AG10803 (cell line): ENCODE data around the gene PHACTR4.

Source experiments
- DNase-seq: peaks from one replicate; pipeline ENCODE4 v3.0.0; 2010; ENCODE audit warnings: low read depth
- H3K4me3 ChIP-seq: 2 replicates; pipeline ENCODE4 v1.5.1; 2011; ENCODE audit warnings: mild to moderate bottlenecking, low read length, control low read depth
- CTCF ChIP-seq: conservative IDR thresholded peaks from 2 replicates; pipeline ENCODE4 v1.5.1; 2011; ENCODE audit warnings: mild to moderate bottlenecking, low read length, control low read depth, inconsistent platforms

The PHACTR4 gene

GRCh38 chr1:28503117-28503516 is 133.6 kb downstream of the PHACTR4 start:
- H3K4me3 ChIP-seq: no peak overlapping the region
- no peak for DNase-seq
- TF ChIP-seq CTCF: no peak

- H3K4me3 ChIP-seq: peak within 1 kb of the TSS; percentile 95
- no peak for TF ChIP-seq CTCF
- DNase-seq: peak; percentile 99
Measured at GRCh38 chr1:28505406-28506187, 136.1 kb downstream of the PHACTR4 start, which contains the start of gene RCC1. Gene RCC1, plus strand, starts transcription at chr1:28506043. Its CDS starts 23,824 bp downstream, at chr1:28529867.

GRCh38 chr1:28506907-28507246 is 137.3 kb downstream of the PHACTR4 start:
- no peak for TF ChIP-seq CTCF
- H3K4me3 ChIP-seq: peak overlapping the region; percentile 95
- DNase-seq: no peak

GRCh38 chr1:28507247-28507645 is 137.7 kb downstream of the PHACTR4 start:
- no peak for DNase-seq
- no peak for TF ChIP-seq CTCF

GRCh38 chr1:28507646-28508434 is 138.3 kb downstream of the PHACTR4 start:
- DNase-seq: no peak
- H3K4me3 ChIP-seq: peak overlapping the region; percentile 95
- TF ChIP-seq CTCF: no peak

More at GRCh38 chr1:28507247-28507645, 137.7 kb downstream of the PHACTR4 start:
- peak overlapping the region; percentile 95 for H3K4me3 ChIP-seq

GRCh38 chr1:28508435-28508754 is 138.9 kb downstream of the PHACTR4 start:
- DNase-seq: no peak
- no peak for TF ChIP-seq CTCF
- peak overlapping the region; percentile 95 for H3K4me3 ChIP-seq
